ENCODE measurements around the gene ABCA7. TPM values are rescaled to one million over a fixed set of nuclear protein-coding genes. Genes with fewer than 3 reads are reported as not detected.

The ABCA7 gene
- total RNA-seq, 2 donors from 2014 or later, result 6.0 to 7.0 TPM

- Histone ChIP-seq H3K4me3 (peak within 1 kb of the TSS; percentile 97), H3K4me1 (ENCODE audit: control insufficient read depth in 1 of 2, low read depth in 2 of 2) (peaks cover 44 to 70% of the 10 kb centered on the region in 2 donors), H3K27ac (peak within 1 kb of the TSS; percentile 99), H3K36me3 (peaks cover 24% of the 10 kb centered on the region), H3K27me3 (replicated peaks; ENCODE audit: insufficient read depth) (no peaks in the 10 kb centered on the region), H3K9me3 (no peaks in the 10 kb centered on the region)
- peak; percentile 97 for DNase-seq (ENCODE audit: low spot score)
- no peak for TF ChIP-seq CTCF (IDR thresholded peaks at IDR 0.05)
- ATAC-seq (ENCODE audit: insufficient number of reproducible peaks, low FRiP score, low read depth), result peak; percentile 62
These were observed 63.9 kb downstream of the ABCA7 start, which contains the start of gene GPX4 for GRCh38 chr19:1103708-1104310. TSS of gene GPX4 (plus strand) at chr19:1103994. CDS start at chr19:1104044, 50 bp downstream.

- ATAC-seq (ENCODE audit: insufficient number of reproducible peaks, low FRiP score, low read depth), result peak; percentile 3
These were observed 64.6 kb downstream of the ABCA7 start for GRCh38 chr19:1104311-1105007.

GRCh38 chr19:1105008-1105872, 65.3 kb downstream of the ABCA7 start:
- Histone ChIP-seq H3K36me3 (peaks cover 35% of the 10 kb centered on the region), H3K27ac (peak overlapping the region; percentile 99), H3K4me3 (peak overlapping the region; percentile 97), H3K9me3 (no peaks in the 10 kb centered on the region), H3K27me3 (replicated peaks; ENCODE audit: insufficient read depth) (no peaks in the 10 kb centered on the region), H3K4me1 (ENCODE audit: control insufficient read depth in 1 of 2, low read depth in 2 of 2) (peaks cover 35 to 55% of the 10 kb centered on the region in 2 donors)
- no peak for TF ChIP-seq CTCF (IDR thresholded peaks at IDR 0.05)
- DNase-seq (ENCODE audit: low spot score) (no peak), ATAC-seq (ENCODE audit: insufficient number of reproducible peaks, low FRiP score, low read depth) (no peak)

More at GRCh38 chr19:1104311-1105007, 64.6 kb downstream of the ABCA7 start:
- Histone ChIP-seq H3K9me3 (no peaks in the 10 kb centered on the region), H3K4me3 (peak overlapping the region; percentile 97), H3K27ac (peak overlapping the region; percentile 99), H3K27me3 (replicated peaks; ENCODE audit: insufficient read depth) (no peaks in the 10 kb centered on the region), H3K36me3 (peaks cover 29% of the 10 kb centered on the region), H3K4me1 (ENCODE audit: control insufficient read depth in 1 of 2, low read depth in 2 of 2) (peaks cover 38 to 63% of the 10 kb centered on the region in 2 donors)
- DNase-seq (ENCODE audit: low spot score), result no peak
- TF ChIP-seq CTCF (IDR thresholded peaks at IDR 0.05), result no peak

- no peak for ATAC-seq (ENCODE audit: insufficient number of reproducible peaks, low FRiP score, low read depth)
- H3K4me3 ChIP-seq, result peak overlapping the region; percentile 97
These were observed 66.2 kb downstream of the ABCA7 start for GRCh38 chr19:1105873-1106840.

More at GRCh38 chr19:1105873-1106840, 66.2 kb downstream of the ABCA7 start:
- Histone ChIP-seq H3K4me1 (ENCODE audit: control insufficient read depth in 1 of 2, low read depth in 2 of 2) (peaks cover 30 to 46% of the 10 kb centered on the region in 2 donors), H3K36me3 (peaks cover 38% of the 10 kb centered on the region), H3K27me3 (replicated peaks; ENCODE audit: insufficient read depth) (no peaks in the 10 kb centered on the region), H3K9me3 (no peaks in the 10 kb centered on the region), H3K27ac (peak overlapping the region in 1 of 2 donors; percentile 0)
- no peak for DNase-seq (ENCODE audit: low spot score)
- TF ChIP-seq CTCF (IDR thresholded peaks at IDR 0.05), result no peak
